ENCODE measurements around the gene NDUFAB1.
"Not testable (repeated sequence)": the region's sequence is repeated elsewhere in the genome, so short reads cannot be mapped to it uniquely, and the experiment has no call there.

The NDUFAB1 gene

DNA sequence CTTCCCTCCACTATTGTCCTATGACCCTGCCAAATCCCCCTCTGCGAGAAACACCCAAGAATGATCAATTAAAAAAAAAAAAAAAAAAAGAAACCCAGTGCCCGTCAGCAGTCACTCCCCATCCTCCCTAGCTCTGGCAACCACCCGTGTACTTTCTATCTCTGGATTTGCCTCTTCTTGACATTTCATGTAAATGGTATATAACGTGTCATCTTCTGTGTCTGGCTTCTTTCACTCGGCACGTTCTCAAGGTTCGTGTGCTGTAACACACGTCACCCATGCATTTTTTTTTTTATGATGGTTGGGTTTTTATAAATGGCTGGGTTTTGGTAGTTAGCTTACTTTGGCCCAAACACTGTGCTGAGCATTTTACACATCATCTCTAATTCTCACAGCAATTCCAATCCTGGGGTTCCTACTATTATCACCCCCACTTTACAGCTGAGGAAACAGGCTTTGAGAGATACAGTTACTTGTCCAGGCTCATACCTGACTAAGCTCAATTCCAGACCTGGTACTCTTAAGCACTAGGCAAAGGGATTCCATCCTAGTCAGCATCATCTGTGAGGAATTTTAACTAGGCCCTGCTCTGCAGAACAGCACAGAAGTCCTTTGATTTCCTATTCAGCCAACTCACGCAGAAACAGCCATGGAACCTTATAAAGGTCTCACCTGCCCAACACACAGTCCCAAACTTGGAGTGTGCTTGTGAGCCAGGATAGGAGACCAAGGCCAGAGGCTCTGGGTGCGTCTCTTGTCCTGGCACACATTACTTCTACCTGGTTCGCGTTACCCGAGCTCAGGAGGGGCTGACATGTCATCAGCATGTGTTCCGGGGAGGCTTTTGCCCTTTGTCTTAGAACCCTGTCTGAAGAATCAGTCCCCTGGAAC, 11.7 kb downstream of the NDUFAB1 start:
- DNase-seq (ENCODE audit: low read depth), result no peak

DNA sequence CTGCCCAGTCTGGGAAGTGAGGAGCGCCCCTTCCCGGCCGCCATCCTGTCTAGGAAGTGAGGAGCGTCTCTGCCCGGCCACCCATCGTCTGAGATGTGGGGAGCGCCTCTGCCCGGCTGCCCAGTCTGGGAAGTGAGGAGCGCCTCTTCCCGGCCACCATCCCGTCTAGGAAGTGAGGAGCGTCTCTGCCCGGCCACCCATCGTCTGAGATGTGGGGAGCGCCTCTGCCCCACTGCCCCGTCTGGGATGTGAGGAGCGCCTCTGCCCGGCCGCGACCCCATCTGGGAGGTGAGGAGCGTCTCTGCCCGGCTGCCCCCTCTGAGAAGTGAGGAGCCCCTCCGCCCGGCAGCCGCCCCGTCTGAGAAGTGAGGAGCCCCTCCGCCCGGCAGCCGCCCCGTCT, 12.8 kb downstream of the NDUFAB1 start:
- DNase-seq (ENCODE audit: low read depth), result not testable (repeated sequence)

DNA sequence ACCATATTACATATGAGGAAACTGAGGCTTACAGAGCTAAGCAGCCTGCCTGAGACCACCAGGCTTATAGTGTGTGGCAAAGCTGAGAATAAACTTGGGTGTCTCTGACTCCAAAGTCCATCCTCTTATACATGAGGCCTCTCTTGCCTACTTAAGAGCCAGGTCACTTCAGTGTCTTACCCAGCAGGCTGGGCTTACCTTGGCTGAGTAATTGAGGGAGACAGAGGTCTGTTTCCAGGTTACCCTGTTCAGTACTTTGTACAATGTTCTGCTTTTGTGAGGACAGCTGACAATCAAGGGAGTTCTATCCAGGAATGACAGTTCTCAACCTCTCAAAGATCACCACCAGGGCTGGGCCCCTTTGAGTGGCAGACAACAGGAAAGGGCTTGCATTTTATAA, 14.4 kb downstream of the NDUFAB1 start:
- DNase-seq (ENCODE audit: low read depth), result no peak

DNA sequence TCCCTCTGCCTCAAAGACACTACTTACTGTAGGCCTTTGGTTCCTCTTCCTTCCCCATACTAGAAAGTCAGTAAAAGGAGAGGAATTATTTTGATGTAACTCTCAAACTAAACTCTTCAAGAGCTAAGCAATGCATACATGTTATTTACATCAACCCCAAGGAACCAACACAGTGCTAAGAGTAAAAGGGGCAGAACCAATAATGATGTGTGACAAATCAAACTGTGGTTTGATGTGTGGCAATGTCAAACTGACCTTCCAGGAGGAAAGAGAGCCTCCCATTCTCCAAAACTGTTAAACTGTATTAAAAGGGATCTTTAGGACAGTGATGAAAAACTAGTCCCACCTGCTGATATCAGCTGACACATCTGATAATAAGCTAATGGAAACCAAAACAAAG, 15.7 kb downstream of the NDUFAB1 start:
- DNase-seq (ENCODE audit: low read depth), result no peak

DNA sequence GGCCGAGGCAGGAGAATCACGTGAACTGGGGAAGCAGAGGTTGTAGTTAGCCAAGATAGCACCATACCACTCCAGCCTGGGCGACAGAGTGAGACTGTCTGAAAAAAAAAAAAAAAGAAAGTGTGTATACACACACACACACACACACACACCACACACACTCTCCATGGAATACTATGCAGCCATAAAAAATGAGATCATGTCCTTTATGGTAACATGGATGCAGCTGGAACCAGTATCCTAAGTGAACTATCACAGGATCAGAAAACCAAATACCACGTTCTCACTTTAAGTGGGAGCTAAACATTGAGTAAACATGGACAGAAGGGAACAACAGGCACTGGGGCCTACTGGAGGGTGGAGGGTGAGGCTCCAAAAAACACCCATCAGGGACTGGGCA, 16.7 kb downstream of the NDUFAB1 start:
- DNase-seq (ENCODE audit: low read depth), result no peak

DNA sequence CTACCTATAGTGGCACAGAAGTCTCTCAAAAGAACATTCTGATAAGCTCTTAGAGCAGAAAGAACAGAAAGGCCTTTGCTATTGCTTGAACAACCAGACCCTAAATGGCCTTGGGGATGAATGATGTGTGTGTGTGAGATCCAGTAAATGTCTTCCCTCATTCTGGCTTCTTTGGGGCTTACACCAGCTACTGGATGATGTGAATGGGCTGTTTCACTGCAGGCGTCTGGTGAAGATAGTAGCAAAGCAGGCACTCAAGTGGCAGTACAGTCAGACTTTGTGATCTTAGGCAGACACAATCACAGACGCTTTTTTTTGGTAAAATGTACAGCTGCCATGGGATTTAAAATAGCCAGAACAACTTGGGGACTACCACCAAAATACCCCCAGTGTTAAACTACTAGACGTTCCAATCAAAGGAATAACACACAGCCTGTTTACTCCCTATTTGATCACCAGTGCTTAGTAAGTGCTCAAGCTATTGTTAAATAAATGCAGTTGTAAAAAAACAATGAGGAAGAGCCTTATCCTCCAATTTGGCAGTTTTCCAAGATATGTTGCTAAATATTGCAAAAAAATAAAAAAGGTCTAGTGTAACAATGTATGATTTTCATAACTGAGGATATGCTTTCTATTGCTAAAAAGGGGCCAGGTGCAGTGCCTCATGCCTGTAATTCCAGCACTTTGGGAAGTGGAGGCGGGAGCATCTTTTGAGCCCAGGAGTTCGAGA, 17.9 kb downstream of the NDUFAB1 start:
- no peak for DNase-seq (ENCODE audit: low read depth)

DNA sequence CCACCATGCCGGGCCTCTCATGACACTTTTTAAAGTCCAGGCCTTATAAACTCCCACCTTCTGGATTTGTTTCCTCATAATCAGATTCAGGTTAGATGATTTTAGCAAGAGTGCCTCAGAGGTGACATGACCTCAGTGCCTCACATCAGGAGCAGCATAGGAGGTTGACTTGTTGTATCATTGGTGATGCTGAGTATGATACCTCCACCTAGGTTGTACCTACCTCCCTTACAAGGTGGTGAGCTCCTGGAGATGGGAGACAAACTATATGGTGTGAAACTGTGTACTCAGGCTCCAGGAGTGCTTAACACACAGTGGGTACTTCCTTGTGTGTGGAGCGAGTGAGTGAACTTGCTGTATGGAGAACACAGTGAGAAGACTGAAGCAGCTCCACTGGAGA, 18.6 kb downstream of the NDUFAB1 start:
- DNase-seq (ENCODE audit: low read depth), result no peak

DNA sequence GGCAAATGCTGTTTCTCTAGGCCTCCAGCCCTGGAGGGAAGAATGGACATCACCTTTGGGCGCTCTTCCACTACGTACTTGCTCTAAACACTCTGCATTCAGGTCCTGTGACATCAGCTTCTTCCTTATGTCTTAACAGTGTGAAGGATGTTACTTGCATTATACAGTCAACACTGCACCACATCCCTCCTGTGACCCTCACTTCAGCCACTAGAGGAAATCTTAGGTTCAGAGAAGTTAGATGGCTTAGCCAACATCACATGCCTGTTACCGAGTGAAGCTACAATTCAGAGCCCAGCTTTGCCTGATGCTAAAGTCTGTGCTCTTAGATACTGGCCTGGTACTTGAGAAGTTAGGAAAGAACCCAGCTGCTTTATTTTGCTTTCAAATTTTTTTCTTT, 20.3 kb downstream of the NDUFAB1 start:
- DNase-seq (ENCODE audit: low read depth), result no peak

DNA sequence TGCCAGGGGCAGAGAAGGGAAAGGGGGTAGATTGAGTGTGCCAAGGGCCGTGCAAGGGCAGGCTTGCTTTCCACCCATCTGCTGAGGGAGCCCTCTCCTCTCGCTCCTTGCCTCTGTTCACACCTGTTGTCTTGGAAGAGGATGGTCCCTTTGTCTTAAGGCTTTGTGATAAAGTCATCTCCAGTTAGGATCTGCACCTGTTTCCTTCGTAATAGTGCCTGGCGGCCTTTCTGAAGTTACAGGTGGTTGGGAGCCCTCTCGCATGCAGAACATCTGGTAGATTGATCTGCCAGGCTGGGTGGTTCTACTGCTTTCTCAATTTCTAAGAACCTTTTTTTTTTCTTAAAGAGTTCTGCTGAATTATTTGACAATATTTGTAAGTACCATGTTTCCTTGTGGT, 22.3 kb downstream of the NDUFAB1 start:
- no peak for DNase-seq (ENCODE audit: low read depth)

DNA sequence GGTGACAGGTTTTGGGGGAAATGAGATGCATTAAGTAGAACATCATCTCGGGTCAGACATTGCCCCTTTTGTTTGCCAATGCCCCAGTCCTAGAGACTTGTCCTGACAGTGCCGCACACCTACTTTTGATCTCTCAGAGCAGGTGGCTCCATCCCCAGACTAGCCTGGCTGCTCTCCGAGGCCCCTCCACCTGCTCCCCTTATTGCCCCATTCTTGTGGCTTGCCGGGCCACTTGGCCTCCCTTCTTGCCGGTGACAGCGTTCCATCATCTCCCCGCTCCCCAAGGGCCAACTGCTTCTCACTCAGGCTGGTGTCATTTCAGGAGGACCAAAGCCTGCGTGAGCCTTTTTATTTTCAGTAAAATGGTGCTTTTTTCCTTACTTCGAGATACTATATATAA, 23.7 kb downstream of the NDUFAB1 start:
- DNase-seq (ENCODE audit: low read depth), result no peak

DNA sequence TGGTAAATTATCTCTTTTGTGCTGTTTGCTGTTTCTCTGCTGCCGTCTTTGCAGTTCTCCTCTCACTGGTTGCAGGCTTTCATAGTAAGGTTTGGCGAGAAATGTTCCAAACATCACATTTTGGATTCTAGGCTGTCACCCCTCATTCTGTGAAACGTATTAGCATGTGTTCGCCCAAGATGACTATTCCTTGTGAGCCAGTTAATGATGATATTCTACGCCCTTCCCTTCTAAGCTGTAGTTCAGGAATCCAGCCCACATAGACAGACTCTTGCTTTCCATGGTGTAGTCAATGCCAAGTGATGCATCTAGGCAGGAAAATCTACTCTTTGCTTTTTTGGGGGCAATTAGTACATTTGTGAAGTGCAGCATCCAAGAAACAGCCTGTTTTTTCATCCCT, 24.2 kb downstream of the NDUFAB1 start:
- DNase-seq (ENCODE audit: low read depth), result no peak

DNA sequence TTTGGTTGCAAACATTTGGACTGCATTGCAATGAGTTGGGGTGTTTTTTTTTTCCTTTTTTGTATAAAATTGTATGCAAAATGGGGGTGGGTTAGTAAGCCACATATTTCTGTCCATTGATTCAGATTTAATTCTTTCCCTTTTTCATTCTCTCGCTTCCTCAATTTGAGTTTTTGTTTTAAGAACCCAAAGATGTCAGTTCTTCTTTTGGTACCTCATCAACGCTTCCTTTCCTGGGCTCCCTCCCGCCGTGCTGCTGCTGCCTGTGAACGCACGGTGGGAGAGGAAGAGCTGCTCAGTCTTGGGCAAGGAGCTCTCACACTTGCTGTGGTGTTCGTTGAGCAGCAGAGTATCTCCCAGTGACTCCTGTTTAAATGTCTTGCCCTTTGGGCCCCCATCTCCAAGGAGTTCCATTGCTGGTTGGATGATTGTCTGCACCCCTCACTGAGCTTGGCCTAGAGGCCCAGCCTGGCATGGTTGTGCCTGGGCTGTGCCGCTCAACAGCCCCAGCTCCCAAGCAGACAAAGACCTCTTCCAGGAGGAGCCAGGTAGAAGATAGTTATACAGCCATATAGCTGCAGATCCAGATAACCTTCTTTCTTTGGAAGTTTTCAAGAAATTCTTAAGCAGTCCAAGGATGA, 25.0 kb downstream of the NDUFAB1 start:
- DNase-seq (ENCODE audit: low read depth), result no peak

DNA sequence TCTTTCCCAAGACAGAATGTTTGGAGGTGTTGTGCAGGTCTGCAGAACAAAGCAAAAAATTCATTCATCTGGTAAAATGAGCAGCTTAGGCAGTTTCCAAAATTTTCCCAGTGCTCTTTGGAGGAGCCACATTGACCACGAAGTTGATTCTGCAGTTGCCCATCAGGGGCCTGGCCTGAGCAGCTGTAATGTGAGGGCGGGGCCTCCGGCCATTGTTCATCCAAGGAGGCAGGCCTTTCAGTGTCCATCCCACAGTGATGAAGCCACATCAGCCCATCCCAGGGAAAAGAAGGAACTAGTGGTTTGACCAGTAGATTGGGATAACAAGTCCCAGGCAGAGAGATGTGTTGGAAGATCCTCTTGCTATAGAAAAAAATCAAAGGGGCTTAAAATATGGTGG, 28.5 kb downstream of the NDUFAB1 start:
- DNase-seq (ENCODE audit: low read depth), result no peak

DNA sequence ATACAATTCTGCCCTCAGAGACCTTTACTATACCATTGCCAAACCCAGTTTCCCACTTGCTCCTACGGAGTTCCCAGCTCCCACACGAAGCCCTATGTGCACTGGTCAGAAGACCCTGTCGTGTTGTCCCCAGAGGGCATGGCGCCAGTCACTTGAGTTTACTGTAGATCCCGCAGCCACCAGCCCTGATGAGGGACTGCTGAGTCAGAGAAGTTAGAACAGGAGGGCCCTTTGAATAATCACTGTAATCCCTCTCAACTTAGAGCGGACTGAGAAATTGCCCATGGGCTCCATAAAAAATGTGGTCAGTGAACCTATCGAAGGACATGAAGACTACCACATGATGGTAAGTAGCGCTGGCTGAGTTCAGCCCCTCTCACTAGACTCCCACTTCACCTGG, 29.4 kb downstream of the NDUFAB1 start:
- no peak for DNase-seq (ENCODE audit: low read depth)

DNA sequence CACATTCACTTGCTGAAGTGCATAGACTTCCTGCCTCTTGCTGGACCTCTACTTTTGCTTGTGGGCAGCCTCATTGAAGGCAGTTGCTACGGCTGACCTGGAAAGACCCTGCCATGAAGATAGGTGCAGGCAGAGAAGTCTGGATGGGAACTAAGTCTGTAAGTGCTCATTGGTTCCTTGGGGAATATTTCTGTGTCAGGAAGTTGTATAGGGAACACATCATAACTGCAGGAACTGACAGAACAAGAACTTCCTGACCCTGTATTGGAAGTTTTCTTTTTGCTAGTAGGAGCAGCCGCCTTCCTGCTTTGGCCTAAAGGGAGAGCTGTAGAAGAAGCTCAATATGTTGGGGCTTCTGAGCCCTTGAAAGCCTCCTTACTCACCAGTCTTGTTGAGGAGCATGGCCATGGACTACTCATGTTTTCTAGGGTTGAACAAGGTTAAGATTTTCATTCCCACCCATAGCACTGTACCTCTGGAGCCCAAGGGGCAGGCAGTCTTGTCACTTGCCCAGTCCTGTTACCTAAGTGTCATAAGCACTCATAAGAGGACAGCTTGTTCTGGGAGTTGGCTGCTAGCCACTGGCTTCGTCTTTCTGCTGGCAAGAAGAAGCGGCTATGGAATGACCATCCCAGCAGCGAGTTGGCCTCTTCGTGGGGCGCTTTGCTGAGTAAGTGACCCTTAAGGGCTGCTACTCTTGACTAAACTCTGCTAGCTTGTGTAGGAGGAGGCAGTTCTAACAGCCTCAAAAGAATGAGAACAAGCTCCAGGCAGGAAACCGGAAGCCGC, 31.3 kb downstream of the NDUFAB1 start:
- no peak for DNase-seq (ENCODE audit: low read depth)

DNA sequence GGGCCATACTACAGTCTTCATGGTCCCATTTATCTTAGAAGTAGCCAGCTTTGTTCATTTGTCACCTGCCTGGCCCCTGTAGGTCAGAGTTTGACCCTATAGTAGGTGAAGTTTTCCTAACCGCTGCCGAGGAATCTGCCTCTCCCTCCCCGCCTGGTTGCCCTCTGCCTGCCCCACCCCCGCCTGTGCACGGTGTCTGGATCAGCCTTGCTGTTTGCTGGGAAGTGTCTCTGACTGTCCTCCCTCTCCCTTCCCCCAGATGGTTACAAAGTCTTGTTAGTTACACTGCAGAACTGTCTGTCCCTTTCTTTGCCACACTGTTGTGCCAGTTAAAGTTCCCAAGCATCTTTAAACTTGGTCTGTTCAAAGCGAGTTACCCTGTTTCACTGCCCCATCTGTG, 32.9 kb downstream of the NDUFAB1 start:
- no peak for DNase-seq (ENCODE audit: low read depth)

DNA sequence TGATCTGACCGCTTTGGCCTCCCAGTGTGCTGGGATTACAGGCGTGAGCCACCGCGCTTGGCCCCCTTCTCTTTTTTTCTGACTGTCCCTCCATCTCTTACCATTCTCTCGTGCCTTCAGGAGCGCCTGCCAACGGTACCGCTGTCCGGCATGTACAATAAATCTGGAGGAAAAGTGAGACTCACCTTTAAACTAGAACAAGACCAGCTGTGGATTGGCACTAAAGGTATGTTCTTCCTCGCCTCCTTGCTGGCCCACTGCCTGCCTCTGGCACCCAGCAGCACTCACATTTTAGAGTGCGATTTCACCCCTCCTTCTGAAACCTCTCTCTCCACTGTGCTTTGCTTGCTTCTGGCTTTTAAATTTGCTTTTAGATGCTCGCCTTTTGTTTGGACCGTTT, 33.6 kb downstream of the NDUFAB1 start:
- no peak for DNase-seq (ENCODE audit: low read depth)

DNA sequence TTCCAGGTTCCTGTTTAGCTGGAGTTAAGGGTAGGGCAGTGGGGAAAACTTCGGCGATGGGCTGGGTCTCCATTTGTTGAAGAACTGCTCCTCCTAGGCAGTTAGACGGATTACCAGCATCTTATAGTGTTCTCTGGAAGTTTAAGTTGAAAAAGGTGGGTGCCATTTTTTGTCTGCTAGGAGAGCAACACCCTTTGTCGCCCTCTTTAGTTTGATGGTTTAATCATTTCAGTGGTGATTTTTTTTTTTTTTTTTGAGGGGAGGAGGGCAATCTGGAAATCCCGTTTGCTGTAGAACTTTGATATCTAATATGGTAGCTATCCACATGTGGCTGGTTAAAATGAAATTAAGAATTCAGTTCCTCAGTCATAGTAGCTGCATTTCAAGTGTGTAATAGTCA, 34.5 kb downstream of the NDUFAB1 start:
- no peak for DNase-seq (ENCODE audit: low read depth)

DNA sequence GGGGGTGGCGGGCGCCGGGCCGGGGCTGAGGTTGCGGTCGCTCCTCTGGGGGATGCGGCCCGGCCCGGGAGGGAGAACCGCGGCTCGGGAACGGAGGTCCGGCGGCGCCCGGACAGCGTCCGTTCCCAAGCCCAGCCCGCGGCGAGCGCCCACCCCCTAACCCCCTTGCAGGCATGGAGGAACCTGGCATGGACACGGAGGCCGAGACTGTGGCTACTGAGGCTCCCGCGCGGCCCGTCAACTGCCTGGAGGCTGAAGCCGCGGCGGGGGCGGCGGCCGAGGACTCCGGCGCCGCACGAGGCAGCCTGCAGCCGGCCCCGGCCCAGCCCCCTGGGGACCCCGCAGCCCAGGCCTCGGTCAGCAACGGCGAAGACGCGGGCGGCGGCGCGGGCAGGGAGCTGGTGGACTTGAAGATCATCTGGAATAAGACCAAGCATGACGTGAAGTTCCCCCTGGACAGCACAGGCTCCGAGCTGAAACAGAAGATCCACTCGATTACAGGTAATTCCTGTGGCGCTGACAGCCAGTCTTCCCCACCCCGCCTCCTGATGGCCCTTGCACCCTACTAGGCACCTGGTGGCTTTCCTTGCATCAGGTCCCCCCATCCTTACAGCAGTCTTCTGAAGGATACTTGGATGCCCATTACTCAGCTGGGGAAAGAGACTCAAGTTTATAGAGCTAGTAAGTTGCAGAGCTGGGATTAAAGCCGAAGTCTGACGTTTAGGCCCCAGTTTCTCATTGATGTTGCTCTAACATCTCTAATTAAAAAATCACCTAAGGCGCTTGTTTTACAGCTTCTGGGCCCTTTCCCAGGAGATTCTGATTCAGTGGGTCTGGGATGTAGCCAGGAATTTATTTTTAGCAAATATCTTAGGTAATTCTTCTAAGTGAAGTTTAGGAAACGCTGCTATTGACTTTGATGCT, 38.1 kb downstream of the NDUFAB1 start:
- DNase-seq (ENCODE audit: low read depth), result no peak

DNA sequence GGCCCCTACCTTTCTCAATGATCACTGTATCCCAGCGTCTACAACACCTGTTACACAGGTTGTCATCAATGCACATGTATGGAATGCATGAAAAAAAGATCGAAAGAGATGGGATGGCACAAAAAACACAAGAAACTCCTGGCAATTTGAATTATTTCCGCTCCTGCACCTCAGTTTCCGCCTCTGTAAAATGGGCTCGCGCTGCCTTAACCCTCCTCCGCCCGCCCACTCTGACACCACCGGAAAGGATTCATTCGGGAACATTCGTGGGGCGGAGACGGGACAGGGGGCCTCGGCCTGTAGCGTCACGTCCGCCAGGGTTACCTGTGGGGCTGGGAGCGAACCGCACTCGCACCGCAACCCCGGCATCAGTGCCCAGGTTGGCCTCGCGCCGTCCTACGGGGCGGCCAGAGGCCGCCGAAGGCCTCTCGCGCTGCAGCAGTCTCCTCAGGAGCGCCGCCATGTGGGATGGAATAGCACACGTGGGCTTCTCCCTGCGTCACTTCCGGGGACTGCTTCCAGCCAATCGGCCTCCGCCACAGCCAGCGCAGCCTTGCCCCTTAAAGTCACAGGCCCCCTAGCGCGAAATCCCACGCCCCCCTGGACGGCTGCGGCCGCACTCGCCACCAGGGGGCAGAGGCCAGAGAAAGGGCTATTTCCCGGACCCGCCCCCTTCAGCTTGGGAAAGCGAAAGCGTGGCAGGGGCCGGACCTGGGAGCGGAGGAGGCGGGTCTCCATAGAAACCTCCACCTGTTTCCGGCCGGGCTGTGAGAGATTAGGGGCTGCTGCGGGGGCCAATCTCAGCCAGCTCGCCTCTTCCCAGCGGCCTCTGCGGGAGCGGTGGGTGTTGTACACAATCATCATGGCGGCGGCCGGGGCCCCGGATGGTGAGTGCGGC, 39.0 kb downstream of the NDUFAB1 start, which contains the start of the genes EARS2 and UBFD1:
TSS of gene EARS2 (minus strand) at position 470 of the 898 bp plus-strand sequence. CDS start at position 463, 7 bp downstream.
TSS of gene UBFD1 (plus strand) at position 847 of the 898 bp plus-strand sequence. CDS start at position 863, 16 bp downstream.
- peak; percentile 89 for DNase-seq (ENCODE audit: low read depth)
